Liver (tissue), 2 donors: Measurements from ENCODE around the gene HOPX.

Experiments used
- RAD21 ChIP-seq, 2 donors: IDR thresholded peaks; 2 replicates each; pipeline ENCODE4 v1.6.1; 2016; ENCODE audit warnings: antibody characterized with exemption in 2 of 2, mild to moderate bottlenecking in 2 of 2
- ZBTB33 ChIP-seq: IDR thresholded peaks from 2 replicates; pipeline ENCODE4 v1.6.1; 2016; ENCODE audit warnings: antibody characterized with exemption
- donor health status: healthy.

GRCh38 chr4:56681158-56681852 is at the start of gene HOPX:
- TF ChIP-seq ZBTB33 = no peak
- TF ChIP-seq RAD21 (IDR thresholded peaks at IDR 0.05) = no peak
